GM12875 (cell line): Measurements from ENCODE around the gene SGO2.

ENCODE experiments used
- H3K4me3 ChIP-seq: one replicate; pipeline ENCODE4 v1.5.1; 2011; ENCODE audit warnings: low read depth, low read length, control low read depth
- TF ChIP-seq, protein P1 (sequence below): IDR thresholded peaks from 2 replicates; pipeline ENCODE4 v1.5.1; 2011; ENCODE audit warnings: low read depth, mild to moderate bottlenecking, control low read depth, inconsistent platforms, low read length, moderate library complexity, borderline replicate concordance; ENCODE audit not compliant: insufficient read depth

Gene SGO2

DNA sequence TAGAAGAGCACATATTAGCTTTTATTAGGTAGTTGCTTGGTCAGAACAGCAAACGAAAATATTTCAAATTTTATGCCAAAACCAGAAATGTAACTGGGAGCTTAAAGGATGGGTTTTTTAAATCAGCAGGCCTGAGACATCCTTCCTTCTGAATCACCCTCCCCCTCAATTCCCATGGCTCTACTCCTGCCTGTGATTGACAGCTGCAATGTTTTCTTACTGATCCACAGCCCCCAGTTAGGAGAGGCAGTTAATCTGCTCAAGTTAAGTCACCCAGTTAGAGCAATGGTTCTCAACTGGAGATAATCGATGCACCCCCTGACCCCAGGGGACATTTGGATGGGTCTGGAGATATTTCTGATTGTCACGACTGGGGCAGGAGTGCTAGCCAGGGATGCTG is 41.1 kb upstream of the SGO2 start:
- TF ChIP-seq, protein P1, sequence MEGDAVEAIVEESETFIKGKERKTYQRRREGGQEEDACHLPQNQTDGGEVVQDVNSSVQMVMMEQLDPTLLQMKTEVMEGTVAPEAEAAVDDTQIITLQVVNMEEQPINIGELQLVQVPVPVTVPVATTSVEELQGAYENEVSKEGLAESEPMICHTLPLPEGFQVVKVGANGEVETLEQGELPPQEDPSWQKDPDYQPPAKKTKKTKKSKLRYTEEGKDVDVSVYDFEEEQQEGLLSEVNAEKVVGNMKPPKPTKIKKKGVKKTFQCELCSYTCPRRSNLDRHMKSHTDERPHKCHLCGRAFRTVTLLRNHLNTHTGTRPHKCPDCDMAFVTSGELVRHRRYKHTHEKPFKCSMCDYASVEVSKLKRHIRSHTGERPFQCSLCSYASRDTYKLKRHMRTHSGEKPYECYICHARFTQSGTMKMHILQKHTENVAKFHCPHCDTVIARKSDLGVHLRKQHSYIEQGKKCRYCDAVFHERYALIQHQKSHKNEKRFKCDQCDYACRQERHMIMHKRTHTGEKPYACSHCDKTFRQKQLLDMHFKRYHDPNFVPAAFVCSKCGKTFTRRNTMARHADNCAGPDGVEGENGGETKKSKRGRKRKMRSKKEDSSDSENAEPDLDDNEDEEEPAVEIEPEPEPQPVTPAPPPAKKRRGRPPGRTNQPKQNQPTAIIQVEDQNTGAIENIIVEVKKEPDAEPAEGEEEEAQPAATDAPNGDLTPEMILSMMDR = no peak
- H3K4me3 ChIP-seq = no peak overlapping the region

DNA sequence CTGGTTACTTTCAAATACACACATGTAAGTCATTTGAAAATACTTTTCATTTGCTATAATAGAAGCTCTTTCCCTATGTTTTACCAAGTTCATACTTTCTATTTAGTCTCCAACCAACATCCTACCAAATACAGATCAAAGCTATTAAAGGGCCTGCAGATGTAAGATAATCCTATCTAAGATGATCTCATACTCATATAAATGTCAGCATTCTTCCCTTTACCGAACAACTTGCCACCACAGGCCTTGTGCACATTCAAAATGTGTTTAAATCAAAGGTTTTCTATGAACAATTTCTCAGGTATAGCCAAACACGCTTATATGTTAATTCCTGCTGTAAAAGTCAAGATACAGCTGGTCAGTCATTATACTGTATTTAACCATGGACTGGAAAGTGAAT is 39.5 kb upstream of the SGO2 start:
- H3K4me3 ChIP-seq = no peak overlapping the region
- TF ChIP-seq, protein P1 = no peak

DNA sequence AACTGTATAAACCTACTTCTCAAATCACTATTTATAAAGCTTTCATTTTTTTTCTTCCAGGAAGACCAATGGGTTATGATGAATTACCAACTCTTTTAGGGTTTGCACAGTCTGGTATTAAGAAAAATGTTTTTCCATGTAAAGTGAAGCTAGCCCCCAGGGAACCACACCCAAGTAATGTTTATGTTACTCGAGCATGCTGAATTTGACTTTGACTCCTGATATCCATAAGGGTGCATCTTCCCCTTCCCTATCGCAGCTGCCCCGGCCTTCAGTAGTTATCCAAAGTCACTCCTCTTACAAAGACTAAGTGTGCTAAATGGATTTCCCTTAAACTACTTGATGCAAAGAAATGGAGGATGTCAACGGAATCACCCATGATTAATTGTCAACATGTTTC is 37.8 kb upstream of the SGO2 start:
- no peak overlapping the region for H3K4me3 ChIP-seq
- TF ChIP-seq, protein P1 = no peak

DNA sequence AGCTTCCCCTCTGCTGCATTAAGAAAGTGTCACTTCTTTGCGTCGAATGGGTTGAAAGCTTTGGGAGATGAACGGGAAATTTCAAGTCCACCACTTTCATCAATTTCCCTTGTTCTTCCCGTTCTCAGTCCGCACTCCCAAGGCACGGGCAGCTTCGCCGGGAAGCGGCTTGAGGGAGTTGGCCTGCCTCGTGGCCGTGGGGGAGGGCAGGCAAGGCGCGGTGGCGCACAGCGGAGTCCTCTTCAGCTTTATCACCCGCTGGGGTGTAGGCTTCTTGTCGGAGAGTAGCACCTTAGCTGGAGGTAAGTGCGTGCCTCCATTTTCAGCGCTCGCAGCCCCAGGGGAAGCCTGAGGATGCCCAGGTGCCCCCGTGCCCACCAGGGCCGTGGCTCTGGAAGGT is 36.0 kb upstream of the SGO2 start:
- H3K4me3 ChIP-seq = no peak overlapping the region
- TF ChIP-seq, protein P1 = no peak

DNA sequence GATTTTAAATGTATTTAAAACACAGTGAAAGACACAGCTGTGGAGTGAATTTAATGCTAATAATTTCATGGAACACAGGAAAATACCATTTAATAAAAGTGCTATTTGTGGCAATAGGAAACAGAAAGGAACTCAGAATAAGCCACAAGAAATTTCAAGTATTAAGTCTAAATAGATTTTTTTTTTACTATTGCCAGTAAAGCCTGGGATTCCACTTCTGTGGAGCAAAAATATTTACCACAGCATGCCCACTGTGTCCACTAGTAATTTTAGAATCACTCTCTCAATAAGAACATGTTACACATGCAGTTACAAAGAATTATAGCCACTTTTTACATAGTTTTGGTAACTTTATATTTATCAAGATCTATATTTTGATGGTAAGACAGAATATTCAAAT is 33.4 kb upstream of the SGO2 start:
- TF ChIP-seq, protein P1 = no peak
- H3K4me3 ChIP-seq = no peak overlapping the region

DNA sequence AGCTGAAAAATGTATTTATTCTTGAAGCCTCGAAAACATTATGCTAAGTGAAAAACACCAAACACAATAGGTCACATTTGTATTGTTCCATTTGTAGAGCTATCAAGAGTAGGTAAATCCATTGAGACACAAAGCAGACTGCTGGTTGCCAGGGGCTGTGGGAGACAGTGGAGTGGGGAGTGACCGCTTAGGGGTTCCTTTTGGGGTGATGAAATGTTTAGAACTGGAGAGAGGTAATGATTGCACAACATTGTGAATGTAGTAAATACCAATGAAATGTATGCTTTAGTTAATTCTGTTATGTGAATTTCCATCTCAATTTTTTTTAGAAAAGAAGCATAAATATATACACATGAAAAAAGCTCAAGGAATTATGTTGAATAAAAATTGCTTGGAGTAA is 32.0 kb upstream of the SGO2 start:
- no peak overlapping the region for H3K4me3 ChIP-seq
- TF ChIP-seq, protein P1 = no peak

DNA sequence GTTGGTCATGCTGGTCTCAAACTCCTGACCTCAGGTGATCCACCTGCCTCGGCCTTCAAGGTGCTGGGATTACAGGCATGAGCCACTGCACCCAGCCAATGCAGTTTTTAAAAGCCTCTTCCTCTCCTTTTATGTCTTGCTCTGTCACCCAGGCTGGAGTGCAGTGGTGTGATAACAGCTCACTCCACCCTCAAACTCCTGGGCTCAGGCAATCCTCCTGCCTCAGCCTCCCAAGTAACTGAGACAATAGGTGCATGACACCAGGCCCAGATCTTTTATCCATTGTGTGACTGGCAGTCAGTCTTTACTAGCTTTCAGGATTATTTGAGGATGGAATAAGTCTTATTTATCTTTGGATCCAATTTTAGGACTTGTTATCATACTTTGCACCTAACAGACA is 29.3 kb upstream of the SGO2 start:
- no peak overlapping the region for H3K4me3 ChIP-seq
- TF ChIP-seq, protein P1 = no peak
